ENCODE measurements around the gene PPIH. TPM values are rescaled to one million over a fixed set of nuclear protein-coding genes. Genes with fewer than 3 reads are reported as not detected.

Gene PPIH
- 18.7 and 34.5 TPM in 2 replicates for total RNA-seq

DNA sequence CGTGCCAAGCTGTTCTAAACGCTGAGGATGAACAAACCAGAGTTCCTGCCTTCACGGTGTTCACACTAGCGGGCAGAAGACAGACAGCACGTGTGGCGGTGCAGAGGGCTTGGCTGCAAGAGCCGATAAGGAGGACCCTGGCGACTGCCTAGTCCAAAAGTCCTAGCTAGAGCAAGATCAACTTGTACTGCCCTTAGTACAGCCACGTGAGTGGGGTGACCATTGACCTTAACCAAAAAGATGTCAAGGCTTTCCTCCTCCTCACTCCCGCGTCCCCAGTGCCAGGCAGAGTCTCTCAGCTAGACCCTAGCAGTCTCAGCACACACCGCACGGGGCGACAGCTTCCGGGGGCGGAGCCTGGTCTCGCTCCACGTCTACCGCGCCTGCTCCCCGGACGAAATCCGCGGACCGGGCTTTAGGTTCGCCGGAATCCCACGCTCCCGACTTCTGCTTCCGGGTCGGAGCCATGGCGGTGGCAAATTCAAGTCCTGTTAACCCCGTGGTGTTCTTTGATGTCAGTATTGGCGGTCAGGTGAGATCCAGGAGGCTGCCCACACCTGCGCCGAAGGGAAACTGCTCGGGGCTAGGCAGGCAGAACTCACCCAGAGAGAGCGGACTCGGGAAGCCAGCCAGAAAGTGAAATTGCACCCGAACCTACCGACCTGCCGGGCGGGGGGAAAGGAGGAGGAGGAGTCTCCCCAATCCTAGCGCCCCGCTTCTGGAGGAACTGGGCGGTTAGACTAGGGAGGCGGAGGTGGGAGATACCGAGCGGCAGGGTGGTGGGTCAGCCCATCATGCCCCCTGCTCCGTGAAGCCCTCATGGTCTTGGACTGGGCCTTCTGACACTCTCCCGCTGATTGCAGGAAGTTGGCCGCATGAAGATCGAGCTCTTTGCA is at the start of gene PPIH:
TSS of gene PPIH (plus strand) at position 443 of the 896 bp plus-strand sequence. CDS start at position 467, 24 bp downstream.

GRCh38 chr1:42681741-42682483 is 23.7 kb downstream of the PPIH start, which contains the start of gene YBX1:
TSS of gene YBX1 (plus strand) at chr1:42682418. CDS start at chr1:42682566, 148 bp downstream.

Other genes starting within 250 kb of the PPIH start
- 1.5 and 3.8 TPM in 2 replicates for gene ZMYND12, start 202.4 kb upstream of the PPIH start, total RNA-seq
- 57.8 and 66.6 TPM in 2 replicates for gene PPCS, start 201.9 kb upstream of the PPIH start, total RNA-seq
- gene CCDC30, start 195.1 kb upstream of the PPIH start, total RNA-seq, result 0.47 and 0.51 TPM in 2 replicates
- 514 and 596 TPM in 2 replicates for gene YBX1, start 24.0 kb downstream of the PPIH start, total RNA-seq
- gene CLDN19, start 81.8 kb downstream of the PPIH start, total RNA-seq, result not detected in 2 replicates
- 144 and 214 TPM in 2 replicates for gene P3H1, start 108.6 kb downstream of the PPIH start, total RNA-seq
- gene C1orf50, start 108.8 kb downstream of the PPIH start, total RNA-seq, result 2.2 and 7.5 TPM in 2 replicates
- under 0.01 TPM in 1 of 2 replicates, not detected in the other for gene TMEM269, start 126.6 kb downstream of the PPIH start, total RNA-seq
- 6.7 and 18.8 TPM in 2 replicates for gene ERMAP, start 158.7 kb downstream of the PPIH start, total RNA-seq
- gene SVBP, start 159.0 kb downstream of the PPIH start, total RNA-seq, result 15.7 and 23.0 TPM in 2 replicates
- gene ZNF691, start 188.2 kb downstream of the PPIH start, total RNA-seq, result 7.5 and 8.3 TPM in 2 replicates

All from pericardium fibroblast (primary cell).